K562 (cell line): ENCODE measurements around the gene LAMTOR4. TPM values are rescaled to one million over a fixed set of nuclear protein-coding genes. Genes with fewer than 3 reads are reported as not detected.

Experiments
- FOS ChIP-seq: IDR thresholded peaks from 3 replicates; pipeline ENCODE4 v1.6.1; 2011; ENCODE audit not compliant: insufficient read length; ENCODE audit errors: extremely low read depth
- FOSL1 ChIP-seq: fragments of 200-800 bp; sonication (Bioruptor generic); conservative IDR thresholded peaks from 2 replicates; pipeline ENCODE4 v1.6.1; 2016; ENCODE audit warnings: missing genetic modification characterization, missing compliant biosample characterization
- JUNB ChIP-seq: fragments of 450-650 bp; formaldehyde crosslinking; conservative IDR thresholded peaks from 2 replicates; pipeline ENCODE4 v1.4.0; 2020; ENCODE audit warnings: mild to moderate bottlenecking
- KDM5B ChIP-seq: fragments of 200-600 bp; sonication (generic); IDR thresholded peaks from 2 replicates; pipeline ENCODE4 v1.6.1; 2012; ENCODE audit warnings: low read depth, mild to moderate bottlenecking, moderate library complexity, low read length, control low read depth, inconsistent platforms; ENCODE audit not compliant: insufficient replicate concordance
- MAFF ChIP-seq: IDR thresholded peaks from 2 replicates; pipeline ENCODE4 v1.6.1; 2012; ENCODE audit warnings: low read length, improper control_type of control experiment
- MTA1 ChIP-seq: fragments of 450-650 bp; IDR thresholded peaks from 2 replicates; pipeline ENCODE4 v1.6.1; 2017; ENCODE audit warnings: borderline replicate concordance
- NCOA4 ChIP-seq: fragments of 450-650 bp; IDR thresholded peaks from 2 replicates; pipeline ENCODE4 v1.6.1; 2018; ENCODE audit warnings: mild to moderate bottlenecking; ENCODE audit not compliant: partially characterized antibody
- NR2C1 ChIP-seq, 2 experiments: fragments of 450-650 bp; IDR thresholded peaks; 2 replicates each; pipeline ENCODE4 v1.6.1; 2017; ENCODE audit warnings: mild to moderate bottlenecking in 2 of 2, antibody characterized with exemption in 1 of 2, inconsistent platforms in 1 of 2, missing compliant biosample characterization in 1 of 2, missing genetic modification characterization in 1 of 2
- ZBTB40 ChIP-seq, 2 experiments: fragments of 450-650 bp in 1 of 2; sonication (generic) in 1 of 2; formaldehyde crosslinking in 1 of 2; IDR thresholded peaks; 2 replicates each; pipeline versions ENCODE4 v1.7.1 to v1.9.0; 2016 to 2022; ENCODE audit warnings: inconsistent platforms in 1 of 2, mild to moderate bottlenecking in 1 of 2, missing genetic modification reagents in 1 of 2
- ZNF140 ChIP-seq: fragments of 250-450 bp; sonication (Bioruptor Pico); IDR thresholded peaks from 2 replicates; pipeline ENCODE4 v1.8.0; 2021; ENCODE audit warnings: moderate library complexity, mild to moderate bottlenecking, inconsistent platforms
- polyA plus RNA-seq, 8 experiments: library from polyadenylated mRNA; depleted of rRNA in 4 of 8; stranded (reverse) in 5 of 8; unstranded in 3 of 8; fragments of >200 nt; fragmentation: Nextera tagmentation in 2 of 8; fragmentation: Illumina TruSeq in 1 of 8; extraction: Ambion mirVana in 2 of 8; extraction: Trizol in 1 of 8; gene quantifications; 2 replicates each; pipeline versions ENCODE4 v1.2.1 to v1.2.3, GENCODE V29; 2011 to 2014; ENCODE audit warnings: inconsistent platforms in 1 of 8, missing spikeins in 1 of 8
- total RNA-seq, 7 experiments: library from RNA; depleted of rRNA in 6 of 7; stranded (reverse); fragments of >200 nt in 6 of 7; fragmentation: Illumina TruSeq in 2 of 7; extraction: Trizol in 2 of 7; gene quantifications; 2 replicates each; pipeline versions ENCODE4 v1.2.1 to v1.2.3, GENCODE V29; 2011 to 2021; ENCODE audit warnings: low replicate concordance in 1 of 7
- TF ChIP-seq, protein P1 (sequence below): fragments of 200-800 bp; sonication (Bioruptor generic); IDR thresholded peaks from 2 replicates; pipeline ENCODE4 v1.6.1; 2017; ENCODE audit warnings: missing genetic modification characterization, missing compliant biosample characterization
- TF ChIP-seq, protein P2 (sequence below): fragments of 450-650 bp; IDR thresholded peaks from 2 replicates; pipeline ENCODE4 v1.7.0; 2016; ENCODE audit warnings: borderline replicate concordance
- TF ChIP-seq, protein P3 (sequence below): fragments of 250-450 bp; sonication (Bioruptor Pico); IDR thresholded peaks from 2 replicates; pipeline ENCODE4 v1.8.0; 2022; ENCODE audit warnings: moderate library complexity, mild to moderate bottlenecking, inconsistent platforms

The LAMTOR4 gene
- total and polyA plus RNA-seq, 9 of the 15 experiments (the other 6 are each of a cell fraction or from before 2014, with no cell fraction given), result 79.6 to 314 (median 195) TPM

GRCh38 chr7:100152404-100152803 is 3.7 kb downstream of the LAMTOR4 start (continued):
- peak; percentile 63; the same call in 1 of the 2 replicates for TF ChIP-seq ZBTB40 (IDR thresholded peaks at IDR 0.05)
- TF ChIP-seq ZBTB40 (CRISPR knock-in tag; IDR thresholded peaks at IDR 0.05), result no peak
- TF ChIP-seq NCOA4, result no peak
- TF ChIP-seq NR2C1 (IDR thresholded peaks at IDR 0.05), result peak; percentile 65
- TF ChIP-seq NR2C1 (tag; IDR thresholded peaks at IDR 0.05), result no peak
- TF ChIP-seq, protein P1, sequence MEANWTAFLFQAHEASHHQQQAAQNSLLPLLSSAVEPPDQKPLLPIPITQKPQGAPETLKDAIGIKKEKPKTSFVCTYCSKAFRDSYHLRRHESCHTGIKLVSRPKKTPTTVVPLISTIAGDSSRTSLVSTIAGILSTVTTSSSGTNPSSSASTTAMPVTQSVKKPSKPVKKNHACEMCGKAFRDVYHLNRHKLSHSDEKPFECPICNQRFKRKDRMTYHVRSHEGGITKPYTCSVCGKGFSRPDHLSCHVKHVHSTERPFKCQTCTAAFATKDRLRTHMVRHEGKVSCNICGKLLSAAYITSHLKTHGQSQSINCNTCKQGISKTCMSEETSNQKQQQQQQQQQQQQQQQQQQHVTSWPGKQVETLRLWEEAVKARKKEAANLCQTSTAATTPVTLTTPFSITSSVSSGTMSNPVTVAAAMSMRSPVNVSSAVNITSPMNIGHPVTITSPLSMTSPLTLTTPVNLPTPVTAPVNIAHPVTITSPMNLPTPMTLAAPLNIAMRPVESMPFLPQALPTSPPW (CRISPR knock-in tag), result no peak
- TF ChIP-seq MTA1, result peak; percentile 68; the same call in 1 of the 2 replicates
- TF ChIP-seq, protein P2, sequence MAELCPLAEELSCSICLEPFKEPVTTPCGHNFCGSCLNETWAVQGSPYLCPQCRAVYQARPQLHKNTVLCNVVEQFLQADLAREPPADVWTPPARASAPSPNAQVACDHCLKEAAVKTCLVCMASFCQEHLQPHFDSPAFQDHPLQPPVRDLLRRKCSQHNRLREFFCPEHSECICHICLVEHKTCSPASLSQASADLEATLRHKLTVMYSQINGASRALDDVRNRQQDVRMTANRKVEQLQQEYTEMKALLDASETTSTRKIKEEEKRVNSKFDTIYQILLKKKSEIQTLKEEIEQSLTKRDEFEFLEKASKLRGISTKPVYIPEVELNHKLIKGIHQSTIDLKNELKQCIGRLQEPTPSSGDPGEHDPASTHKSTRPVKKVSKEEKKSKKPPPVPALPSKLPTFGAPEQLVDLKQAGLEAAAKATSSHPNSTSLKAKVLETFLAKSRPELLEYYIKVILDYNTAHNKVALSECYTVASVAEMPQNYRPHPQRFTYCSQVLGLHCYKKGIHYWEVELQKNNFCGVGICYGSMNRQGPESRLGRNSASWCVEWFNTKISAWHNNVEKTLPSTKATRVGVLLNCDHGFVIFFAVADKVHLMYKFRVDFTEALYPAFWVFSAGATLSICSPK, result no peak
- TF ChIP-seq ZNF140, result no peak
- no peak for TF ChIP-seq JUNB (CRISPR knock-in tag)
- TF ChIP-seq KDM5B, result no peak
- TF ChIP-seq MAFF, result peak; percentile 83
- TF ChIP-seq FOSL1 (tag), result 0 out of 2 replicates have a peak, but pooled peaks have one; percentile 18
- no peak for TF ChIP-seq FOS
- TF ChIP-seq, protein P3, sequence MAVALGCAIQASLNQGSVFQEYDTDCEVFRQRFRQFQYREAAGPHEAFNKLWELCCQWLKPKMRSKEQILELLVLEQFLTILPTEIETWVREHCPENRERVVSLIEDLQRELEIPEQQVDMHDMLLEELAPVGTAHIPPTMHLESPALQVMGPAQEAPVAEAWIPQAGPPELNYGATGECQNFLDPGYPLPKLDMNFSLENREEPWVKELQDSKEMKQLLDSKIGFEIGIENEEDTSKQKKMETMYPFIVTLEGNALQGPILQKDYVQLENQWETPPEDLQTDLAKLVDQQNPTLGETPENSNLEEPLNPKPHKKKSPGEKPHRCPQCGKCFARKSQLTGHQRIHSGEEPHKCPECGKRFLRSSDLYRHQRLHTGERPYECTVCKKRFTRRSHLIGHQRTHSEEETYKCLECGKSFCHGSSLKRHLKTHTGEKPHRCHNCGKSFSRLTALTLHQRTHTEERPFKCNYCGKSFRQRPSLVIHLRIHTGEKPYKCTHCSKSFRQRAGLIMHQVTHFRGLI (CRISPR knock-in tag), result no peak
